GM06990 (cell line): ENCODE results near the gene ZNF778.
"Not testable (repeated sequence)": the region's sequence is repeated elsewhere in the genome, so short reads cannot be mapped to it uniquely, and the experiment has no call there.

ENCODE experiments used
- DNase-seq: peaks from one replicate; pipeline ENCODE4 v3.0.0-alpha.2; 2011; ENCODE audit not compliant: insufficient read length; ENCODE audit errors: extremely low read depth
- H3K27me3 ChIP-seq: replicated peaks from 2 replicates; pipeline ENCODE4 v1.6.0; 2011; ENCODE audit warnings: low read length; ENCODE audit not compliant: control insufficient read depth, insufficient read depth
- H3K36me3 ChIP-seq: 2 replicates; pipeline ENCODE4 v1.5.1; 2011; ENCODE audit warnings: low read length; ENCODE audit not compliant: control insufficient read depth, insufficient read depth
- H3K4me3 ChIP-seq: replicated peaks from 2 replicates; pipeline ENCODE4 v1.5.1; 2011; ENCODE audit warnings: low read depth, mild to moderate bottlenecking, control low read depth, low read length
- CTCF ChIP-seq: IDR thresholded peaks from 2 replicates; pipeline ENCODE4 v1.5.1; 2011; ENCODE audit warnings: low read length, control low read depth, mild to moderate bottlenecking, inconsistent platforms; ENCODE audit not compliant: insufficient read depth, poor library complexity, severe bottlenecking

Gene ZNF778

GRCh38 chr16:89256651-89257254 is 39.2 kb downstream of the ZNF778 start:
- H3K4me3 ChIP-seq, result no peak overlapping the region
- no peaks in the 10 kb centered on the region for H3K36me3 ChIP-seq
- TF ChIP-seq CTCF, result no peak
- no peak for DNase-seq
- no peaks in the 10 kb centered on the region for H3K27me3 ChIP-seq

GRCh38 chr16:89257281-89257731 is 39.8 kb downstream of the ZNF778 start:
- Histone ChIP-seq H3K36me3 (no peaks in the 10 kb centered on the region), H3K27me3 (no peaks in the 10 kb centered on the region), H3K4me3 (no peak overlapping the region)
- no peak for TF ChIP-seq CTCF
- DNase-seq, result no peak

GRCh38 chr16:89257757-89258465 is 40.4 kb downstream of the ZNF778 start:
- no peak overlapping the region for H3K4me3 ChIP-seq
- no peak for TF ChIP-seq CTCF
- DNase-seq, result no peak

GRCh38 chr16:89259901-89260300 is 42.4 kb downstream of the ZNF778 start:
- not testable (repeated sequence) for H3K27me3 ChIP-seq, H3K4me3 ChIP-seq, DNase-seq, H3K36me3 ChIP-seq

More at GRCh38 chr16:89257757-89258465, 40.4 kb downstream of the ZNF778 start:
- Histone ChIP-seq H3K27me3 (no peaks in the 10 kb centered on the region), H3K36me3 (no peaks in the 10 kb centered on the region)

- H3K27me3 ChIP-seq, result no peaks in the 10 kb centered on the region
- DNase-seq, result no peak
- no peak for TF ChIP-seq CTCF
- no peak overlapping the region for H3K4me3 ChIP-seq
- peaks cover 9% of the 10 kb centered on the region for H3K36me3 ChIP-seq
Measured at GRCh38 chr16:89261691-89262563, 44.4 kb downstream of the ZNF778 start.

- H3K27me3 ChIP-seq, result no peaks in the 10 kb centered on the region
- DNase-seq, result no peak
- no peak for TF ChIP-seq CTCF
- H3K36me3 ChIP-seq, result peaks cover 17% of the 10 kb centered on the region
- H3K4me3 ChIP-seq, result no peak overlapping the region
Measured at GRCh38 chr16:89264800-89265550, 47.5 kb downstream of the ZNF778 start.
